ENCODE measurements around the gene IQCB1. TPM values are rescaled to one million over a fixed set of nuclear protein-coding genes. Genes with fewer than 3 reads are reported as not detected.

IQCB1 gene
- total and polyA plus RNA-seq, 7 donors, result 6.2 to 21.6 (median 18.9) TPM

- no peak for DNase-seq
- Histone ChIP-seq H3K4me1 (no peaks in the 10 kb centered on the region), H3K27ac (no peak overlapping the region), H3K9me3 (no peaks in the 10 kb centered on the region), H3K27me3 (no peaks in the 10 kb centered on the region), H3K36me3 (peaks cover 17 to 100% (median 48%) of the 10 kb centered on the region in 4 donors), H3K4me3 (no peak overlapping the region)
- intact Hi-C loops (cut with DNase I), result no loop called here
- no peak for TF ChIP-seq EP300 (IDR thresholded peaks at IDR 0.05)
Observed at GRCh38 chr3:121720163-121720562, 114.7 kb downstream of the IQCB1 start.

Other genes with a start within 250 kb of the IQCB1 start
- not detected for gene FBXO40, start 241.7 kb downstream of the IQCB1 start, total RNA-seq
- under 1 TPM in 1 of 3 donors, not detected in 2; under 0.01 TPM for gene FBXO40, start 241.7 kb downstream of the IQCB1 start, polyA plus RNA-seq
- 10 to 100 TPM; 34.2 to 51.4 (median 38.6) TPM for gene HCLS1, start 174.2 kb downstream of the IQCB1 start, total RNA-seq
- gene HCLS1, start 174.2 kb downstream of the IQCB1 start, polyA plus RNA-seq, result 10 to 100 TPM; 13.2 to 91.9 (median 22.2) TPM
- 10 to 100 TPM; 44.8 to 70.1 (median 54.5) TPM for gene GOLGB1, start 85.3 kb downstream of the IQCB1 start, total RNA-seq
- gene GOLGB1, start 85.3 kb downstream of the IQCB1 start, polyA plus RNA-seq, result 10 to 100 TPM in 2 of 3 donors, 1 to 10 TPM in 1; 9.7 to 25.3 (median 13.2) TPM
- 1 to 10 TPM; 3.3 to 7.8 (median 6.5) TPM for gene EAF2, start 149 bp upstream of the IQCB1 start, total RNA-seq
- 10 to 100 TPM in 2 of 3 donors, 1 to 10 TPM in 1; 9.6 to 16.0 (median 12.7) TPM for gene EAF2, start 149 bp upstream of the IQCB1 start, polyA plus RNA-seq
- 1 to 10 TPM in 3 of 4 donors, under 1 TPM in 1; 0.82 to 2.1 (median 1.2) TPM for gene SLC15A2, start 59.3 kb upstream of the IQCB1 start, total RNA-seq
- 1 to 10 TPM in 1 of 3 donors, under 1 TPM in 2; 0.46 to 1.4 (median 0.60) TPM for gene SLC15A2, start 59.3 kb upstream of the IQCB1 start, polyA plus RNA-seq
- gene ILDR1, start 187.2 kb upstream of the IQCB1 start, total RNA-seq, result not detected
- 1 to 10 TPM; 3.5 to 7.1 (median 4.8) TPM for gene ILDR1, start 187.2 kb upstream of the IQCB1 start, polyA plus RNA-seq
- 1 to 10 TPM; 3.9 to 5.8 (median 4.8) TPM for gene CD86, start 220.3 kb upstream of the IQCB1 start, total RNA-seq
- 10 to 100 TPM in 1 of 3 donors, 1 to 10 TPM in 2; 3.0 to 18.5 (median 6.5) TPM for gene CD86, start 220.3 kb upstream of the IQCB1 start, polyA plus RNA-seq

All from sigmoid colon (tissue), 7 donors.